PC-3 (cell line): ENCODE measurements around the gene PLD4. TPM values are rescaled to one million over a fixed set of nuclear protein-coding genes. Genes with fewer than 3 reads are reported as not detected.

Experiments used
- ATAC-seq: fragments of 200-7000 bp; cut with Tn5 transposase; 2 replicates; pipeline ENCODE4 v1.9.1; 2020; ENCODE audit warnings: mild to moderate bottlenecking, moderate library complexity
- BruUV-seq: library from RNA; stranded (reverse); fragments of 400-500 nt; replicated peaks from 2 replicates; lab custom pipeline; 2021; lab: Mats Ljungman, UMichigan
- CTCF ChIA-PET: fragments of 300-600 bp; sonication (Branson Sonifier 250); formaldehyde crosslinking; loops from one replicate; lab custom pipeline; 2022; ENCODE audit warnings: antibody characterized with exemption; lab: Charles Lee
- POLR2A ChIA-PET: fragments of 300-600 bp; sonication (Branson Sonifier 250); formaldehyde crosslinking; loops from one replicate; lab custom pipeline; 2022; ENCODE audit warnings: antibody characterized with exemption; ENCODE audit not compliant: unreplicated experiment; lab: Charles Lee
- DNase-seq: peaks from one replicate; pipeline ENCODE4 v3.0.0-alpha.2; 2015
- H2AFZ ChIP-seq: fragments of 300-600 bp; sonication (generic); 2 replicates; pipeline ENCODE4 v1.6.0; 2016; ENCODE audit warnings: antibody characterized with exemption, low read length
- H3F3A ChIP-seq: fragments of 300-600 bp; sonication (generic); one replicate; pipeline ENCODE4 v1.6.0; 2017; ENCODE audit warnings: antibody characterized with exemption, low read length, control low read depth, mild to moderate bottlenecking; ENCODE audit not compliant: unreplicated experiment
- H3K27ac ChIP-seq: fragments of 300-600 bp; sonication (generic); 2 replicates; pipeline ENCODE4 v1.5.1; 2016; ENCODE audit warnings: mild to moderate bottlenecking, low read length
- H3K27me3 ChIP-seq: fragments of 300-600 bp; sonication (generic); 2 replicates; pipeline ENCODE4 v1.6.1; 2016; ENCODE audit warnings: low read length, mixed read lengths
- H3K36me3 ChIP-seq: fragments of 300-600 bp; sonication (generic); 2 replicates; pipeline ENCODE4 v1.6.1; 2016; ENCODE audit warnings: low read depth, mixed run types, low read length, mixed read lengths
- H3K4me1 ChIP-seq: fragments of 300-600 bp; sonication (generic); 2 replicates; pipeline ENCODE4 v1.5.1; 2016; ENCODE audit warnings: low read length; ENCODE audit not compliant: insufficient read depth
- H3K4me2 ChIP-seq: fragments of 300-600 bp; sonication (generic); 2 replicates; pipeline ENCODE4 v1.6.0; 2016; ENCODE audit warnings: low read length
- H3K4me3 ChIP-seq: fragments of 300-600 bp; sonication (generic); 2 replicates; pipeline ENCODE4 v1.5.1; 2016; ENCODE audit warnings: mild to moderate bottlenecking, low read length, mixed read lengths
- H3K79me2 ChIP-seq: fragments of 300-600 bp; sonication (generic); 2 replicates; pipeline ENCODE4 v1.6.1; 2017; ENCODE audit warnings: low read length, mixed read lengths
- H3K9ac ChIP-seq: fragments of 300-600 bp; sonication (generic); 2 replicates; pipeline ENCODE4 v1.6.0; 2016; ENCODE audit warnings: mild to moderate bottlenecking, low read length
- H3K9me2 ChIP-seq: fragments of 300-600 bp; sonication (generic); replicated peaks from 2 replicates; pipeline ENCODE4 v1.6.1; 2016; ENCODE audit warnings: mixed run types, low read length, mixed read lengths
- H3K9me3 ChIP-seq: fragments of 300-600 bp; sonication (generic); 2 replicates; pipeline ENCODE4 v1.6.1; 2016; ENCODE audit warnings: low read length, mixed read lengths
- H4K20me1 ChIP-seq: fragments of 300-600 bp; sonication (generic); 2 replicates; pipeline ENCODE4 v1.6.1; 2016; ENCODE audit warnings: low read length, mixed read lengths
- CTCF ChIP-seq: fragments of 300-600 bp; sonication (generic); conservative IDR thresholded peaks from 2 replicates; pipeline ENCODE4 v1.5.1; 2017; ENCODE audit warnings: antibody characterized with exemption, low read depth, mild to moderate bottlenecking, low read length
- EZH2 ChIP-seq: fragments of 300-600 bp; sonication (generic); IDR thresholded peaks from one replicate; pipeline ENCODE4 v1.6.1; 2017; ENCODE audit warnings: antibody characterized with exemption, mild to moderate bottlenecking, low read length; ENCODE audit not compliant: unreplicated experiment
- EZH2phosphoT487 ChIP-seq: fragments of 300-600 bp; sonication (generic); IDR thresholded peaks from 2 replicates; pipeline ENCODE4 v1.6.1; 2018; ENCODE audit warnings: mild to moderate bottlenecking, antibody characterized with exemption, low read length, borderline replicate concordance
- intact Hi-C: fragments of 100-400 bp; cut with micrococcal nuclease; formaldehyde crosslinking; loops from 2 replicates; pipeline ENCODE4 v1.9.0; 2023
- total RNA-seq: library from RNA; depleted of rRNA; stranded (reverse); fragments of >200 nt; gene quantifications from 2 replicates; pipeline ENCODE4 v1.2.3, GENCODE V29; 2014

PLD4 gene
- total RNA-seq, 1 experiment from 2014 or later: 0.04 TPM

GRCh38 chr14:104886690-104887622 is 37.7 kb upstream of the PLD4 start:
- Histone ChIP-seq H3K36me3 (peaks cover 16% of the 10 kb centered on the region; the same call in 1 of the 2 replicates), H3K27ac (no peak overlapping the region), H3K27me3 (no peaks in the 10 kb centered on the region), H3K9me3 (no peaks in the 10 kb centered on the region), H3K79me2 (no peaks in the 10 kb centered on the region), H3K9ac (no peak overlapping the region), H2AFZ (no peak overlapping the region), H3K4me1 (peaks cover 3% of the 10 kb centered on the region; the same call in 1 of the 2 replicates), H3K4me2 (no peak overlapping the region), H3F3A (no peaks in the 10 kb centered on the region), H3K9me2 (no peaks in the 10 kb centered on the region), H3K4me3 (no peak overlapping the region), H4K20me1 (no peaks in the 10 kb centered on the region)
- no peak for TF ChIP-seq CTCF
- no peak for TF ChIP-seq EZH2
- no peak for TF ChIP-seq EZH2phosphoT487
- BruUV-seq: TSS peak; percentile 50
- intact Hi-C loops: no loop called here
- ATAC-seq (no peak), DNase-seq (no peak)
- CTCF ChIA-PET: no interaction called here
- POLR2A ChIA-PET: no interaction called here

GRCh38 chr14:104887623-104888488 is 36.8 kb upstream of the PLD4 start:
- Histone ChIP-seq H3K9me2 (no peaks in the 10 kb centered on the region), H3K27ac (no peak overlapping the region), H3K9ac (no peak overlapping the region), H3K4me1 (no peaks in the 10 kb centered on the region), H4K20me1 (no peaks in the 10 kb centered on the region), H3F3A (no peaks in the 10 kb centered on the region), H3K4me3 (no peak overlapping the region), H3K4me2 (no peak overlapping the region), H2AFZ (no peak overlapping the region), H3K79me2 (no peaks in the 10 kb centered on the region), H3K36me3 (peaks cover 16% of the 10 kb centered on the region; the same call in 1 of the 2 replicates), H3K27me3 (no peaks in the 10 kb centered on the region), H3K9me3 (no peaks in the 10 kb centered on the region)
- POLR2A ChIA-PET: no interaction called here
- ATAC-seq (no peak), DNase-seq (no peak)
- intact Hi-C loops: no loop called here
- TF ChIP-seq EZH2phosphoT487 (no peak), CTCF (no peak), EZH2 (no peak)
- CTCF ChIA-PET: no interaction called here
- BruUV-seq: no TSS peak
